HG03039 (cell line): ENCODE data around the gene MEGF10.

Experiments
- ATAC-seq: cut with Tn5 transposase; IDR thresholded peaks from one replicate; pipeline ENCODE4 v1.9.1; 2021; ENCODE audit warnings: mild to moderate bottlenecking, moderate library complexity; ENCODE audit not compliant: unreplicated experiment

The MEGF10 gene

GRCh38 chr5:127363403-127363802, 72.8 kb downstream of the MEGF10 start:
- no peak for ATAC-seq

- no peak for ATAC-seq
Observed at GRCh38 chr5:127367029-127367428, 76.4 kb downstream of the MEGF10 start.

GRCh38 chr5:127367946-127368465, 77.4 kb downstream of the MEGF10 start:
- ATAC-seq = no peak

- no peak for ATAC-seq
Observed at GRCh38 chr5:127369796-127370195, 79.2 kb downstream of the MEGF10 start.

- no peak for ATAC-seq
Observed at GRCh38 chr5:127370631-127371030, 80.0 kb downstream of the MEGF10 start.

- ATAC-seq = no peak
Observed at GRCh38 chr5:127373858-127374491, 83.4 kb downstream of the MEGF10 start.

GRCh38 chr5:127375124-127375523, 84.5 kb downstream of the MEGF10 start:
- no peak for ATAC-seq

GRCh38 chr5:127375544-127376091, 85.0 kb downstream of the MEGF10 start:
- no peak for ATAC-seq

GRCh38 chr5:127377651-127378050, 87.1 kb downstream of the MEGF10 start:
- ATAC-seq = no peak

- ATAC-seq = no peak
Observed at GRCh38 chr5:127385936-127386335, 95.3 kb downstream of the MEGF10 start.

- ATAC-seq = no peak
Observed at GRCh38 chr5:127386557-127386956, 96.0 kb downstream of the MEGF10 start.

GRCh38 chr5:127389601-127390000, 99.0 kb downstream of the MEGF10 start:
- no peak for ATAC-seq

- ATAC-seq = no peak
Observed at GRCh38 chr5:127392762-127393161, 102.2 kb downstream of the MEGF10 start.

- ATAC-seq = no peak
Observed at GRCh38 chr5:127396490-127397155, 106.0 kb downstream of the MEGF10 start.

- ATAC-seq = no peak
Observed at GRCh38 chr5:127398508-127398907, 107.9 kb downstream of the MEGF10 start.

- ATAC-seq = no peak
Observed at GRCh38 chr5:127399068-127399467, 108.5 kb downstream of the MEGF10 start.

GRCh38 chr5:127400539-127400938, 109.9 kb downstream of the MEGF10 start:
- ATAC-seq = no peak

- no peak for ATAC-seq
Observed at GRCh38 chr5:127400946-127401670, 110.5 kb downstream of the MEGF10 start.

- no peak for ATAC-seq
Observed at GRCh38 chr5:127402361-127402760, 111.8 kb downstream of the MEGF10 start.

- ATAC-seq = no peak
Observed at GRCh38 chr5:127404190-127404589, 113.6 kb downstream of the MEGF10 start.

- ATAC-seq = no peak
Observed at GRCh38 chr5:127406326-127407121, 115.9 kb downstream of the MEGF10 start.
